RWPE1 (cell line): ENCODE data around the gene DNHD1.

Experiments
- CTCF ChIA-PET: fragments of 350-600 bp; sonication (Branson Sonifier 250); formaldehyde crosslinking; extraction: SDS; loops from one replicate; lab custom pipeline; 2021; lab: Yijun Ruan, JAX
- POLR2A ChIA-PET: fragments of 400-600 bp; formaldehyde crosslinking; extraction: SDS; loops from one replicate; lab custom pipeline; 2020; ENCODE audit warnings: antibody characterized with exemption; ENCODE audit not compliant: low non-redundant PET; lab: Yijun Ruan, JAX
- DNase-seq: peaks from one replicate; pipeline ENCODE4 v3.0.0; 2012; ENCODE audit warnings: low spot score
- H3K27ac ChIP-seq: fragments of 450-650 bp; 2 replicates; pipeline ENCODE4 v1.5.1; 2017
- CTCF ChIP-seq: fragments of 450-650 bp; conservative IDR thresholded peaks from 2 replicates; pipeline ENCODE4 v1.5.1; 2017; ENCODE audit warnings: low read depth, mild to moderate bottlenecking

The DNHD1 gene, protein sequence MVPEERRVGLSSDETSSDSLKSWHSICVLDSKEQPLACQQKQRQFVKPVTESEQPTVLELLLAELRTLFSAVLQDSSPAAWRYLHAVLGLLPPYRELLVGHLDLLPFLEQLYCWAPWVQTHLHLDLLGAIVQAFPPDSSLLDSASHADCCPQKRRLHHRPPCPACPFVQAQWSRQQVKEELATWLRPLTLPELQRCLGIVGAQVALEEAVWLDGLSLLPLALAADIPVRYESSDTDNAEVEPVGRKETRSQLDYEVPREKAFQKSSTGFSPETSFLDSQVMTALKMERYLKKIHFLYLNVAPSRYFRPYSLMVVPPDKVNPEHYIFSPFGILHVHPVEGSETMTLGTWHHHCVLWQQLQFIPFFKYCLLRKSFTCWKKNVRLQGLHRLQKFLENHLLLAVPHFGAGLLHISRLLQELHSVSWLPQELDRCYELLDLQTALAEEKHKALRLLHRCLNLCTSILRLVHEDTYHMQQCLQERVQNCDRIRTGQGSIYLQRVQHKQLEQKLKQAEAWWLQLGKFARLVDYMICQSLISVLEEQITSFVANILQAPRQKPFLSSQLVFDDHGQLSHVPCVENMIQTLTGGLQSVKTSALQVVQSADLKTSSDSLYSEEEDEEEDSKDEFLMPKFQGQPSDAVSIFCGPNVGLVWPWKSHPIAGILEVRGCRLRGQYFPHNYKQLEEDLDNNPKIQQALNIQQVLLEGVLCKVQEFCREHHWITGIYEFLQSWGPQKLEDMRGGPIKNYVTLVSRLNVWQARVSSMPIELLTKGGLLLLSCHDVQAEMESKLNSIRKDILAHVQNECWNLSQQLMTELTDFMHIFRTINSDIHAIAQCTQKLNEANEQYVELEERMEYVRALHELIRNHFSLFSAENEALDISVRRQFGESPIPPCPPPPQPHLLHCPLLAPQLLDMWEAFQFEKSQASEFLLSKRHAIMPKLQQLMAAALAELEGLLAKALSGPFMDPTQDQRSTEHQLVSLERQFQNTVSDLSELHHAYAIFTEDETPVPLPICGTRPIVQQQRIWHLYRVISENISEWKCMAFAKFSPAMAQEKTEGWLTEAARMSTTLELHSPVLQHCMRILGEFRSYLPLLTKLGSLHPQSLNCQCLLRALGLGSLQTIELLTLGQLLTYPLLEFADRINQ (N-terminal part only)

DNA sequence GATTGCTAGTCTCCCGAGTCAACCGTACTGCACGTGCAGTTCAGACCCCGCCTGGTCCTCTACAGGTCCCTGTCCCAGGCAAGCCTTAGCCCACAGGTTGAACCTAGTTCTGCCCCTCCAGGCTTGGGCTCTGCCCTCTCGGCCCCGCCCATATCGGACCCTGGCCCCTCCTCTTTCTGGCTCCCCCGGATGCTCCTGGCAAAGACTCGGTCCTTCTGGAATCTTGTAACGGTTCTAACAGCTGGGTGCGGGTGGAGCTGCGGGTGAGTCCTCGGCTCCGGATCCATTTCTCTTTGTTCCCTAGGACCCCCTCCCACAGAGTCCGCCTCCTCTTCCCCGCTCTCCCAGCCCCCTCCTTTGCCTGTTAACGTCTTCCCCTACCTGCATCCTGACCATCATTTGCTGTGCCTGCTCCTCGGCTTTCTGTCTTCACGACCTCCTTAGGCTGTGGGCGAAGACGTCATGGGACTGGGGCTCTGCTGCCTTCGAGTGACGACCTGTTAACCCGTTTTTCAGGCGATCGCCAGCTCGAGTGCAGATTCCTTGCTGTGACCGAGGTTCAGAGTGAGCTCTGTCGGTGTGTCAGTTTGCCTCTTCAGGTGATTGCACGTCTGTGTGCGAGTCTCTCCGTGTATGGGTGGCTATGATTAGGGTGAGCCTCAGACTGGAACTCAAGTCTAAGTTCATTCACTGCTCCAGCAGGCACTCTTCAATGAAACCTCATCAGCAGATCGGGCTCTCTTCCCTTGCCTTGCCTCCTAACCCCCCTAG is at the start of gene DNHD1:
Gene DNHD1, plus strand, starts transcription at position 212 of the 771 bp plus-strand sequence. CDS start 936 bp downstream, outside the sequence.
- CTCF ChIA-PET = no interaction called here
- no peak within 1 kb of the TSS for H3K27ac ChIP-seq
- POLR2A ChIA-PET = no interaction called here
- no peak for DNase-seq
- no peak for TF ChIP-seq CTCF

DNA sequence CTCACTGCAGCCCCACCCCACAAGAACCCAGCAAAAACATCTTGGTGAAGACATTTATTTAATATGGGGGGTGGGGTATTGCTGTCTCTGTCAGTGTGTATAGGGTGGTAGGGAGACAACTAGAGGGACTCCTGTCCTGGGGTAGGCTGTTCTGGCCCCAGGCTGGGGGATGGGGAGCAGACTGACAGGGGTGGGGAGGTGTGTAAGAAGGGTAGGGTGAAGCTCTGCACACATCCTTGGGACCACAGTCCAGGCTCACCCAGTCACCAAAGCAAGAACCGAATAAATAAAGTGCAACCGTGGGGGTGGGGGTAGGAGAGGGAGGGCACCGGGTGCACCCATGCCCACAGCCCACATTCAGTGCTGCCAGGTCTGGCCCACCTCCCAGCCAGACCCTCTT is 48.5 kb upstream of the DNHD1 start:
- no peak for DNase-seq
- no peak for TF ChIP-seq CTCF
- ChIA-PET CTCF (no interaction called here), POLR2A (no interaction called here)
- no peak overlapping the region for H3K27ac ChIP-seq

DNA sequence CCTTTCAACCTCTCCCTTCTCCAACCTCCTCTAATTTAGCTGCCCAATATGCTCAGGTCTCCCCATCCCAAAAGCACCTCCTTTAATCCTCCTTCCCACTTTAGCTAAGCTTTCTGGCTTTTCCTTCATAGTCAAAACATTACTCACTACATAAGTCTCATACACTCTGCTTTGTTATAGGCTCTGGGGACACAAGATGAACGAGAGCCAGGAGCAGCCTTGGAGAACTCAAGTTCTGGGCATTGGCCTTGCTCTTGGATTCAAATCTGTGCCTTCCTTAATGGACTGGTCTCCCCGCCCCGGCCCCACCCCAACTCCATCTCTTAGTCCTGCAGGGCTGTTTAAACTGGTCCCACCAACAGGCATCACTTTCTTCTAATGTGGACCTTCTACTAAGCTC is 44.9 kb upstream of the DNHD1 start:
- no peak for TF ChIP-seq CTCF
- CTCF ChIA-PET = no interaction called here
- no peak for DNase-seq
- no peak overlapping the region for H3K27ac ChIP-seq
- POLR2A ChIA-PET = no interaction called here

- DNase-seq = no peak
- ChIA-PET POLR2A (no interaction called here), CTCF (no interaction called here)
- H3K27ac ChIP-seq = no peak overlapping the region
- TF ChIP-seq CTCF = no peak
These were observed 43.9 kb upstream of the DNHD1 start for GRCh38 chr11:6453152-6453551.

DNA sequence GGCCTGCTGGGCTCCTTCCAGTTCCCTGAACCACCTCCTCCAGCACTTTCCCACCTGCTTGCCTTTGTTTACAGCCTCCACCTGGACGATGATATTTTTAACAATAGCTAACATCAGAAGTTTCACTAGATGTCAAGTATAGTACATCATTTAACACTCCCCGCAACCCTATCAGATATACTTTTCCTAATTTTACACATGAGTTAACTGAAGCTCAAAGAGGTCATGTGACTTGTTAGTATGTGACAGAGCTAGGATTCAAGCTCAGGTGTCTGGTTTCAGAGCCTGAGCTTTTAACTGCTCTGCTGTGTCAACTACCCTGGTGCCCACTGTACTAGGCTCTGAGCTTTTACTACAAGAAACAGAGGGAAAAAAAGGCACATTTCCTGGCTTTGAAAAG is 42.0 kb upstream of the DNHD1 start:
- POLR2A ChIA-PET = no interaction called here

More for the DNA sequence above, 42.0 kb upstream of the DNHD1 start:
- H3K27ac ChIP-seq = no peak overlapping the region
- CTCF ChIA-PET = no interaction called here
- TF ChIP-seq CTCF = no peak
- DNase-seq = no peak
